Measurements from ENCODE around the gene KCNE1. TPM values are rescaled to one million over a fixed set of nuclear protein-coding genes. Genes with fewer than 3 reads are reported as not detected.

The KCNE1 gene
- total and polyA plus RNA-seq, 2 of the 13 experiments (the other 11 are each of a cell fraction or from before 2014, with no cell fraction given), result 0.35 TPM; not detected in 1

- no peak for DNase-seq (ENCODE audit: low spot score)
- H3K9ac ChIP-seq (ENCODE audit: insufficient read depth, low read depth, low read length), result no peak overlapping the region
- TF ChIP-seq U2AF2 (IDR thresholded peaks at IDR 0.05; ENCODE audit: low read depth, low read length), result no peak
- no peak for TF ChIP-seq POLR2AphosphoS2 (IDR thresholded peaks at IDR 0.05; ENCODE audit: low read depth, low read length)
- no peak for TF ChIP-seq HNF1B (CRISPR knock-in tag; IDR thresholded peaks at IDR 0.05)
- TF ChIP-seq SYNCRIP (IDR thresholded peaks at IDR 0.05; ENCODE audit: insufficient read depth, low read depth, low read length), result no peak
- TF ChIP-seq ZNF138 (CRISPR knock-in tag; IDR thresholded peaks at IDR 0.05; ENCODE audit: low read depth), result no peak
- no peak for TF ChIP-seq ZNF83 (CRISPR knock-in tag; IDR thresholded peaks at IDR 0.05; ENCODE audit: borderline replicate concordance)
- TF ChIP-seq ASH2L (IDR thresholded peaks at IDR 0.05; ENCODE audit: insufficient read length, low read depth, low read length), result no peak
- TF ChIP-seq ZXDC (CRISPR knock-in tag; IDR thresholded peaks at IDR 0.05), result no peak
- no peak for TF ChIP-seq KLF9 (CRISPR knock-in tag; IDR thresholded peaks at IDR 0.05; ENCODE audit: low read depth)
- TF ChIP-seq EP300 (IDR thresholded peaks at IDR 0.05; ENCODE audit: low read depth in 2 of 2, low read length in 2 of 2), result no peak
- TF ChIP-seq EP300 (CRISPR knock-in tag; IDR thresholded peaks at IDR 0.05; ENCODE audit: borderline replicate concordance), result no peak
- no peak for TF ChIP-seq GPBP1L1 (CRISPR knock-in tag; IDR thresholded peaks at IDR 0.05)
- TF ChIP-seq ZNF670 (CRISPR knock-in tag; IDR thresholded peaks at IDR 0.05; ENCODE audit: borderline replicate concordance), result no peak
- no peak for TF ChIP-seq ZFAT (CRISPR knock-in tag; conservative IDR thresholded peaks at IDR 0.05)
- TF ChIP-seq PAWR (CRISPR knock-in tag; IDR thresholded peaks at IDR 0.05; ENCODE audit: borderline replicate concordance), result no peak
- TF ChIP-seq ZNF788 (CRISPR knock-in tag; IDR thresholded peaks at IDR 0.05; ENCODE audit: borderline replicate concordance), result no peak
- CTCF ChIA-PET (ENCODE audit: low intra/inter-chr PET ratio, low total read pairs), result no interaction called here
- 98% methylated on average over 6 of the region's 6 CpGs for WGBS (ENCODE audit: low lambda C conversion rate)
- H3K79me2 ChIP-seq (ENCODE audit: insufficient read depth, low read length), result peaks cover 5% of the 10 kb centered on the region
- H3K9me3 ChIP-seq (ENCODE audit: low read length), result no peaks in the 10 kb centered on the region
- H3K4me1 ChIP-seq (ENCODE audit: insufficient read depth, low read length), result peaks cover 51% of the 10 kb centered on the region
- no peak overlapping the region for H3K4me3 ChIP-seq (replicated peaks in 1 of 3; ENCODE audit: insufficient read depth in 1 of 3, low read depth in 2 of 3, low read length in 3 of 3)
- POLR2A ChIA-PET, result no interaction called here
- H3K4me2 ChIP-seq (ENCODE audit: low read depth, low read length), result no peak overlapping the region
- FAIRE-seq, result no peak
- no peaks in the 10 kb centered on the region for H3K27me3 ChIP-seq (ENCODE audit: control insufficient read depth in 1 of 2, insufficient read depth in 2 of 2, low read length in 2 of 2)
- intact Hi-C loops (cut with micrococcal nuclease; ENCODE audit: unreplicated experiment), result loop anchor here (5.0 kb wide), 1 partner anchor 82 kb away; no protein-coding TSS in a partner anchor
- peaks cover 9 to 43% of the 10 kb centered on the region in 2 experiments for H3K36me3 ChIP-seq (replicated peaks in 1 of 2; ENCODE audit: control insufficient read depth in 1 of 2, insufficient read depth in 2 of 2, low read length in 2 of 2)
- in situ Hi-C loops (cut with HindIII; ENCODE audit: extremely low pct_ligation_motif_present, low pct_unique_long_range_greater_than_20kb), result no loop called here
- H4K20me1 ChIP-seq (ENCODE audit: insufficient read depth, low read length), result peaks cover 5% of the 10 kb centered on the region; the same call in 1 of the 2 replicates
- H3K27ac ChIP-seq (ENCODE audit: extremely low read length, insufficient read depth, low read length), result no peak overlapping the region
- no peak for ATAC-seq
- H2AFZ ChIP-seq (ENCODE audit: low read length), result no peak overlapping the region
- BruUV-seq (replicated peaks), result no TSS peak
Measured at GRCh38 chr21:34520281-34520680, 8.3 kb upstream of the KCNE1 start.
